ENCODE measurements around the gene TLR1. TPM values are rescaled to one million over a fixed set of nuclear protein-coding genes. Genes with fewer than 3 reads are reported as not detected.

The TLR1 gene
- polyA plus RNA-seq, 3 donors, result 49.8 to 117 (median 62.2) TPM

GRCh38 chr4:38820329-38821061, 15.9 kb upstream of the TLR1 start:
- H3K79me2 ChIP-seq (ENCODE audit: insufficient read depth, low read length), result no peaks in the 10 kb centered on the region
- H3K4me2 ChIP-seq (replicated peaks; ENCODE audit: extremely low read depth, low read length, poor library complexity, severe bottlenecking), result no peak overlapping the region
- Mint-ChIP-seq H3K4me1 (peaks cover 40% of the 10 kb centered on the region), H3K27ac (peak overlapping the region; percentile 64 to 83 (median 70)), H3K36me3 (peaks cover 29 to 31% of the 10 kb centered on the region in 2 donors), H3K4me3 (no peak overlapping the region), H3K27me3 (ENCODE audit: low read depth in 3 of 3) (peaks cover 0 to 2% (median 2%) of the 10 kb centered on the region in 3 donors), H3K9me3 (peaks cover 12 to 22% (median 15%) of the 10 kb centered on the region in 7 donors)
- intact Hi-C loops (cut with micrococcal nuclease), result no loop called here
- no peak for TF ChIP-seq CTCF (IDR thresholded peaks at IDR 0.05)
- H3K4me1 ChIP-seq (ENCODE audit: control insufficient read depth in 1 of 2, insufficient read depth in 2 of 2, low read length in 2 of 2), result peaks cover 26 to 34% of the 10 kb centered on the region in 2 donors
- H3K9me3 ChIP-seq (replicated peaks in 1 of 2; ENCODE audit: control insufficient read depth in 1 of 2, insufficient read depth in 1 of 2, low read length in 2 of 2), result peaks cover 18 to 21% of the 10 kb centered on the region in 2 donors
- WGBS (ENCODE audit: insufficient coverage), result 67% methylated on average over 1 of the region's 4 CpGs
- no peak for DNase-seq
- peaks cover 5% of the 10 kb centered on the region for H4K20me1 ChIP-seq (ENCODE audit: insufficient read depth, low read length)
- no peak overlapping the region for H2AFZ ChIP-seq (ENCODE audit: insufficient read depth, low read depth, low read length, poor library complexity, severe bottlenecking)
- no peaks in the 10 kb centered on the region for H3K27me3 ChIP-seq (ENCODE audit: control insufficient read depth in 2 of 2, insufficient read depth in 2 of 2, low read length in 2 of 2)
- peak overlapping the region in 1 of 3 experiments; percentile 4 for H3K4me3 ChIP-seq (replicated peaks in 1 of 3; ENCODE audit: low read depth in 2 of 3, low read length in 3 of 3)
- H3K9ac ChIP-seq (ENCODE audit: insufficient read depth, low read length, poor library complexity, severe bottlenecking), result no peak overlapping the region
- peaks cover 4 to 30% of the 10 kb centered on the region in 2 donors for H3K36me3 ChIP-seq (replicated peaks in 1 of 2; ENCODE audit: control insufficient read depth in 1 of 2, insufficient read depth in 2 of 2, low read length in 2 of 2)
- peak overlapping the region in 1 of 2 donors; percentile 66 for H3K27ac ChIP-seq (ENCODE audit: low read depth in 1 of 2, low read length in 2 of 2)

DNA sequence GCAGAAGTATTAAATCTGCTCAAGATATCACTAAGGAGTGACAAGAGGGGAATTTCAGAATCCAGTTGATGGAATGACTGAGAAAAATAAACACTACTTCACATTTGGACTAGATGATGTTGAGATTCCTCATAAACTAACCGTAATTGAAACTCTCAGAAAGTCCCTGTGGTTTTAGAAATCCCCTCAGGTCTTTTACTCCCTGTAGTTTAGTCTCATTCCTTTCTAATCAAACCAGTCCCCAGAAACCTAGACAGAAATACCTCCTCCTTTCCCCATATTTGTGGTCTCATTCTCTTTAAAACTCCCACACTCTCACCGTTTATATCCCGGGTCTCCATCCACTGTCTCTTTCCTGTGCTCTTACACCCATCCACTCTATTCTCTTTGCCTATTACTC, 15.0 kb upstream of the TLR1 start:
- Mint-ChIP-seq H3K36me3 (peaks cover 23% of the 10 kb centered on the region in 2 donors), H3K9me3 (peaks cover 12 to 21% (median 14%) of the 10 kb centered on the region in 7 donors), H3K4me3 (no peak overlapping the region), H3K4me1 (peaks cover 50% of the 10 kb centered on the region), H3K27me3 (ENCODE audit: low read depth in 3 of 3) (peaks cover 0 to 2% (median 0%) of the 10 kb centered on the region in 3 donors), H3K27ac (peak overlapping the region in 2 of 7 donors; percentile 8 to 67)
- WGBS (ENCODE audit: insufficient coverage), result 84% methylated on average over 3 of the region's 3 CpGs
- Histone ChIP-seq H3K4me3 (replicated peaks in 1 of 3; ENCODE audit: low read depth in 2 of 3, low read length in 3 of 3) (no peak overlapping the region), H3K4me1 (ENCODE audit: control insufficient read depth in 1 of 2, insufficient read depth in 2 of 2, low read length in 2 of 2) (peaks cover 35 to 44% of the 10 kb centered on the region in 2 donors), H3K27ac (ENCODE audit: low read depth in 1 of 2, low read length in 2 of 2) (peak overlapping the region in 1 of 2 donors; percentile 66), H2AFZ (ENCODE audit: insufficient read depth, low read depth, low read length, poor library complexity, severe bottlenecking) (no peak overlapping the region), H3K27me3 (ENCODE audit: control insufficient read depth in 2 of 2, insufficient read depth in 2 of 2, low read length in 2 of 2) (no peaks in the 10 kb centered on the region), H3K9me3 (replicated peaks in 1 of 2; ENCODE audit: control insufficient read depth in 1 of 2, insufficient read depth in 1 of 2, low read length in 2 of 2) (peaks cover 18 to 21% of the 10 kb centered on the region in 2 donors), H3K9ac (ENCODE audit: insufficient read depth, low read length, poor library complexity, severe bottlenecking) (no peak overlapping the region), H3K79me2 (ENCODE audit: insufficient read depth, low read length) (no peaks in the 10 kb centered on the region), H3K4me2 (replicated peaks; ENCODE audit: extremely low read depth, low read length, poor library complexity, severe bottlenecking) (no peak overlapping the region), H4K20me1 (ENCODE audit: insufficient read depth, low read length) (no peaks in the 10 kb centered on the region), H3K36me3 (replicated peaks in 1 of 2; ENCODE audit: control insufficient read depth in 1 of 2, insufficient read depth in 2 of 2, low read length in 2 of 2) (peaks cover 4 to 21% of the 10 kb centered on the region in 2 donors)
- DNase-seq, result peak in 1 of 3 donors; percentile 23
- no peak for TF ChIP-seq CTCF (IDR thresholded peaks at IDR 0.05)
- intact Hi-C loops (cut with micrococcal nuclease), result no loop called here

All from CD14-positive monocyte (primary cell).